Mesenchymal stem cell (in vitro differentiated cells and primary cell): ENCODE results near the gene SLC6A8.
"Not testable (repeated sequence)": the region's sequence is repeated elsewhere in the genome, so short reads cannot be mapped to it uniquely, and the experiment has no call there.

Experiments used
- DNase-seq: peaks from one replicate; pipeline ENCODE4 v3.0.0-alpha.2; 2013
- H2AFZ ChIP-seq: one replicate; pipeline ENCODE4 v1.6.1; 2013; ENCODE audit warnings: low read depth, mild to moderate bottlenecking, control low read depth, inconsistent platforms, low read length, moderate library complexity
- H2AK5ac ChIP-seq: 2 replicates; pipeline ENCODE4 v1.6.1; 2013; ENCODE audit warnings: low read length, moderate library complexity, mild to moderate bottlenecking, inconsistent platforms; ENCODE audit not compliant: severe bottlenecking
- H2BK120ac ChIP-seq: one replicate; pipeline ENCODE4 v1.6.1; 2013; ENCODE audit warnings: low read depth, mild to moderate bottlenecking, inconsistent platforms, low read length, moderate library complexity
- H2BK12ac ChIP-seq, 2 experiments: one replicate each; pipeline ENCODE4 v1.6.1; 2013; ENCODE audit warnings: inconsistent platforms in 2 of 2, low read length in 2 of 2, mild to moderate bottlenecking in 2 of 2, moderate library complexity in 2 of 2, control low read depth in 1 of 2
- H2BK15ac ChIP-seq: one replicate; pipeline ENCODE4 v1.6.1; 2013; ENCODE audit warnings: mild to moderate bottlenecking, low read depth, inconsistent platforms; ENCODE audit not compliant: poor library complexity, severe bottlenecking
- H2BK5ac ChIP-seq: 2 replicates; pipeline ENCODE4 v1.6.1; 2013; ENCODE audit warnings: low read depth, mild to moderate bottlenecking, low read length, control low read depth, inconsistent platforms; ENCODE audit not compliant: poor library complexity, severe bottlenecking
- H3K14ac ChIP-seq, 2 experiments: one replicate each; pipeline ENCODE4 v1.6.1; 2013; ENCODE audit warnings: inconsistent platforms in 2 of 2, low read length in 2 of 2, control low read depth in 1 of 2, mild to moderate bottlenecking in 1 of 2, moderate library complexity in 1 of 2
- H3K18ac ChIP-seq, 2 experiments: one replicate each; pipeline ENCODE4 v1.6.1; 2013; ENCODE audit warnings: inconsistent platforms in 2 of 2, low read length in 2 of 2, control low read depth in 1 of 2, low read depth in 1 of 2, mild to moderate bottlenecking in 1 of 2
- H3K23ac ChIP-seq, 2 experiments: one replicate each; pipeline ENCODE4 v1.6.1; 2013; ENCODE audit warnings: inconsistent platforms in 2 of 2, low read length in 2 of 2, mild to moderate bottlenecking in 2 of 2, moderate library complexity in 2 of 2, control low read depth in 1 of 2
- H3K27ac ChIP-seq: 2 replicates; pipeline ENCODE4 v1.5.1; 2013; ENCODE audit warnings: mild to moderate bottlenecking, moderate library complexity, low read length, control low read depth, inconsistent platforms; ENCODE audit not compliant: poor library complexity, severe bottlenecking
- H3K27me3 ChIP-seq, 2 experiments: 2 replicates each; pipeline versions ENCODE4 v1.6.1 to v1.7.0; 2013; ENCODE audit warnings: low read length in 2 of 2, mild to moderate bottlenecking in 2 of 2, moderate library complexity in 2 of 2, control low read depth in 1 of 2, inconsistent platforms in 1 of 2; ENCODE audit not compliant: control insufficient read depth in 1 of 2, insufficient read depth in 1 of 2
- H3K36me3 ChIP-seq, 2 experiments: 2 replicates each; pipeline versions ENCODE4 v1.6.1 to v1.7.0; 2013; ENCODE audit warnings: low read length in 2 of 2, control low read depth in 1 of 2, inconsistent platforms in 1 of 2, low read depth in 1 of 2, mild to moderate bottlenecking in 1 of 2; ENCODE audit not compliant: insufficient read depth in 2 of 2, control insufficient read depth in 1 of 2
- H3K4ac ChIP-seq, 2 experiments: one replicate each; pipeline ENCODE4 v1.6.1; 2013; ENCODE audit warnings: inconsistent platforms in 2 of 2, low read length in 2 of 2, mild to moderate bottlenecking in 2 of 2, moderate library complexity in 2 of 2, control low read depth in 1 of 2, low read depth in 1 of 2
- H3K4me1 ChIP-seq: 2 replicates; pipeline ENCODE4 v1.6.1; 2013; ENCODE audit warnings: low read depth, low read length, control low read depth; ENCODE audit not compliant: control insufficient read depth, insufficient read depth
- H3K4me2 ChIP-seq: 2 replicates; pipeline ENCODE4 v1.6.1; 2013; ENCODE audit warnings: low read length, mild to moderate bottlenecking, inconsistent platforms; ENCODE audit not compliant: poor library complexity, severe bottlenecking
- H3K4me3 ChIP-seq, 2 experiments: 2 replicates each; pipeline versions ENCODE4 v1.5.1 to v1.7.0; 2013; ENCODE audit warnings: low read length in 2 of 2, mild to moderate bottlenecking in 2 of 2, control low read depth in 1 of 2, low read depth in 1 of 2; ENCODE audit not compliant: insufficient read depth in 1 of 2
- H3K79me1 ChIP-seq: replicated peaks from 2 replicates; pipeline ENCODE4 v1.6.1; 2013; ENCODE audit warnings: mild to moderate bottlenecking, control low read depth, low read length, inconsistent platforms; ENCODE audit not compliant: poor library complexity, severe bottlenecking
- H3K9ac ChIP-seq: 2 replicates; pipeline ENCODE4 v1.7.0; 2013; ENCODE audit warnings: mild to moderate bottlenecking, low read length, moderate library complexity
- H3K9me3 ChIP-seq: 2 replicates; pipeline ENCODE4 v1.7.0; 2013; ENCODE audit warnings: mild to moderate bottlenecking, low read length; ENCODE audit not compliant: control insufficient read depth
- H4K8ac ChIP-seq: one replicate; pipeline ENCODE4 v1.6.1; 2013; ENCODE audit warnings: inconsistent platforms, mild to moderate bottlenecking, low read length, moderate library complexity
- H4K91ac ChIP-seq: one replicate; pipeline ENCODE4 v1.6.1; 2013; ENCODE audit warnings: mild to moderate bottlenecking, low read length, inconsistent platforms
- WGBS: methylation state at CpG from one replicate; pipeline ENCODE4 v1.1.7; 2013; ENCODE audit warnings: mixed read lengths; 5-methylcytosine and 5-hydroxymethylcytosine counted together

Gene SLC6A8

DNA sequence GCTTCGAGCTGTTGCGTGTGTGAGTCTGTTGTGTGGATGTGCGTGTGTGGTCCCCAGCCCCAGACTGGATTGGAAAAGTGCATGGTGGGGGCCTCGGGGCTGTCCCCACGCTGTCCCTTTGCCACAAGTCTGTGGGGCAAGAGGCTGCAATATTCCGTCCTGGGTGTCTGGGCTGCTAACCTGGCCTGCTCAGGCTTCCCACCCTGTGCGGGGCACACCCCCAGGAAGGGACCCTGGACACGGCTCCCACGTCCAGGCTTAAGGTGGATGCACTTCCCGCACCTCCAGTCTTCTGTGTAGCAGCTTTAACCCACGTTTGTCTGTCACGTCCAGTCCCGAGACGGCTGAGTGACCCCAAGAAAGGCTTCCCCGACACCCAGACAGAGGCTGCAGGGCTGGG, 8.4 kb downstream of the SLC6A8 start:
- no peak overlapping the region for H3K18ac ChIP-seq
- no peak overlapping the region for H2BK120ac ChIP-seq
- H3K4me2 ChIP-seq = no peak overlapping the region
- no peak overlapping the region for H4K91ac ChIP-seq
- H3K14ac ChIP-seq = no peak overlapping the region
- H3K27ac ChIP-seq = no peak overlapping the region
- H3K9me3 ChIP-seq = no peaks in the 10 kb centered on the region
- H3K4ac ChIP-seq = no peak overlapping the region
- no peak overlapping the region for H2BK5ac ChIP-seq
- peaks cover 7 to 77% of the 10 kb centered on the region in 2 experiments for H3K36me3 ChIP-seq
- H2BK12ac ChIP-seq = no peak overlapping the region
- WGBS = 95% methylated on average over 7 of the region's 15 CpGs
- no peak overlapping the region for H3K4me3 ChIP-seq
- H3K9ac ChIP-seq = no peak overlapping the region
- H3K4me1 ChIP-seq = peaks cover 8% of the 10 kb centered on the region
- DNase-seq = no peak
- H2BK15ac ChIP-seq = no peak overlapping the region
- H2AFZ ChIP-seq = no peak overlapping the region
- H3K23ac ChIP-seq = no peak overlapping the region
- no peak overlapping the region for H4K8ac ChIP-seq
- H3K27me3 ChIP-seq = peaks cover 0 to 3% of the 10 kb centered on the region in 2 experiments
- no peak overlapping the region for H2AK5ac ChIP-seq
- peaks cover 3% of the 10 kb centered on the region for H3K79me1 ChIP-seq

DNA sequence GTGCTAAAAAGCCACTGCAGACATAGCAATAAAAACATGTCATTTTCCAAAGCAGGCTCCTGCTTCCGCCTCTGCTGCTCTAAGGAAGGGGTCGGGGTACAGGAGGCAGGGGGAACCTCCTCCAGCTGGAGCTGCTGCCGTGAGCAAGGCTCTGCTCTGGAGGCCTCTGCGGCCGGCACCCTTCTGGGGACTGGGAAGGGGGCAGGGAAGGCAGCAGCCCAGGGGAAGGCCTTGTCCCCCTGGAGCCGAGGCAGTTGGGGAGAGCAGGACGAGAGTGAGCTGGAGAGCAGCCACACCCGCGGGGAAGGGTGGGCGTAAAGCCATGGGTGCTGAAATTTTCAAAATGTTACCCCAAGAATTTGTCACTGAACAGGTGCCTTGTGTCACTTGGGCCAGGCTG, 8.8 kb downstream of the SLC6A8 start:
- H3K18ac ChIP-seq, H2AK5ac ChIP-seq, H3K27ac ChIP-seq, H4K8ac ChIP-seq, H3K27me3 ChIP-seq, H2BK120ac ChIP-seq, H3K4me1 ChIP-seq, H3K23ac ChIP-seq, H3K9me3 ChIP-seq, H2BK12ac ChIP-seq, H2BK15ac ChIP-seq, H3K14ac ChIP-seq, H3K79me1 ChIP-seq, H3K4ac ChIP-seq, H3K4me3 ChIP-seq, H3K9ac ChIP-seq, H4K91ac ChIP-seq, DNase-seq, H3K4me2 ChIP-seq, H2BK5ac ChIP-seq, H2AFZ ChIP-seq: not testable (repeated sequence)
- 92% methylated on average over 10 of the region's 10 CpGs for WGBS
- H3K36me3 ChIP-seq = peaks cover 7 to 78% of the 10 kb centered on the region in 2 experiments

DNA sequence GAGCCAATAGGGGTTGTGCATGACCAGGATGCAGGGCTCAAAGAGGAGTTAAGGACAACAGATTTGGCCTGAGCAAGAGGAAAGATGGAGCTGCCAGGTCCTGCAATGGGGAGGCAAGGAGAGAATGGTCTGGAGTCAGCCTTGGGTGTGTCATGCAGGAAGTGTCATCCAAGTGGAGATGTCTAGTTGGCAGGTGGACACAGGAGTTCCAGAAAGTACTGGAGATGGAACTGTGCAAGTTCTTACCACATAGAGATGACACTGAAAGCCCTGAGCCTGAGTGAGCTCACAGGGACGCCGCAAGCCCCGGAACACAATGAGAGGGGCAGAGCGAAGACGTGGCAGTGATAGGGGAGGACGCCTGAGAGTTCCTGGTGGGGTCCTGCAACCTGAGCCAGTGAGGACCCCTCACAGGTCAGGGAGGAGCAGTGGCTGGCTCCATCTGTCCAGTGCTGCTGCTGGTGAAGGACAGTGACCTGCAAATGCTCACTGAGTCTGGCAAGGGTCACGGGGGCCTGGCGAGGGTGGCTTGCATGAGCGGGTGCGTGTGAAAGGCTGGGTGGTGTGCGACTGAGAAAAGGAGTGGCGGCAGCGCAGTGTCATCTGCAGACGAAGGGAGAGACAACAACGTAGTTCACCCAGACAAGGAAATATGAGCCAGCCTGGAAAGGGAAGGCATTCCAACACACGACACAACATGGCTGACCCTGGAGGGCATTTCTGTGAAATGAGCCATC, 9.4 kb downstream of the SLC6A8 start:
- 94% methylated on average over 16 of the region's 16 CpGs for WGBS
- not testable (repeated sequence) for H3K18ac ChIP-seq, H3K4me2 ChIP-seq, DNase-seq, H3K27ac ChIP-seq, H3K14ac ChIP-seq, H2BK12ac ChIP-seq, H2BK5ac ChIP-seq, H4K8ac ChIP-seq, H3K9me3 ChIP-seq, H3K79me1 ChIP-seq, H3K9ac ChIP-seq, H2BK120ac ChIP-seq, H3K4ac ChIP-seq, H2AFZ ChIP-seq, H3K27me3 ChIP-seq, H3K23ac ChIP-seq, H4K91ac ChIP-seq, H3K4me3 ChIP-seq, H3K4me1 ChIP-seq, H2AK5ac ChIP-seq, H2BK15ac ChIP-seq
- H3K36me3 ChIP-seq = peaks cover 7 to 82% of the 10 kb centered on the region in 2 experiments

DNA sequence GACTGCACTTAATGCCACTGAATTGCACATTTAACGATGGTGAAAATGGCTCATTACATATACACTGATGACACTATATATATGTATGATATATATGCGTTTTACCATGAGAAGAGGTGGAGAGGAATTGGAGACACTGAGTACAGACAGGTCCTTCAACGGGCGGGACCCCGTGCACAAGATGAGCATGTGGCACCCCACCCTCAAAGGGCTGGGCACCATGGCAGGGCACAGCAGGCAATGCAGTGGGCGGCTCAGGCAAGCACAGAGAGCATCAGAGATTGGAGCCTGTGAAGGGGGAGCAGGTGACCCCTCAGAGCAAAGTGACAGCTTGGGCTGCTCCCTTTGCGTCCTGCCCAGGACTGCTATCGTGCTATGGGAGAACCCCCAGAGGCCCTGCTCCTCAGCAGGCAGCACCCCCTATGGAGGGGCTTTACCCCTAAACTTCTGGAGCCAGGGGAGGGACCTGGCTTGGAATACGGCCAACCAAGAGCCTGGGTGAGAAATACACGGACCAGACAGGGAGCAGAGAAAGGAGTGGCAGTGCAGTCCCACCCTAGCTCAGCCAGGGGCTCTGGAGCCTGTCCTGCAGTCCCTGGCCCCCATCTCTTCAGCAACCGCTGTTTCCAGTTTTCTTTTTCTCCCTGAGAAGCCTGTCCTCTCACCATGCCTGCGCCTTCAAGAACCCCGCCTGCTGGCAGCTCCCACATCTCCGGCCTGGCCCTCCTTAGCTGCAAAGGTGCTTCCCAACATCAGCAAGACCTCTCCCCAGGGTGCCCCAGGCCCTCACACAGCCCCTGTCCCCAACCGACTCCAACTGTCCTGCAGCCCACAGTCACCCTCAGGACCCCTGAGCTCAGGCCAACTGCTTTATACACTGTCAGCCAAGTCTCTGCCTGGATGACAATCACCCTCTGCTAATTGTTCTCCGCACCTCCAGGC, 10.5 kb downstream of the SLC6A8 start:
- H3K27me3 ChIP-seq = peaks cover 0 to 3% of the 10 kb centered on the region in 2 experiments
- no peak overlapping the region for H3K9ac ChIP-seq
- H3K36me3 ChIP-seq = peaks cover 13 to 91% of the 10 kb centered on the region in 2 experiments
- no peak overlapping the region for H2BK15ac ChIP-seq
- DNase-seq = no peak
- WGBS = 95% methylated on average over 11 of the region's 16 CpGs
- H2BK5ac ChIP-seq = no peak overlapping the region
- H3K79me1 ChIP-seq = peaks cover 6% of the 10 kb centered on the region
- H2AK5ac ChIP-seq = no peak overlapping the region
- H2AFZ ChIP-seq = no peak overlapping the region
- H3K23ac ChIP-seq = no peak overlapping the region
- H3K9me3 ChIP-seq = no peaks in the 10 kb centered on the region
- H4K8ac ChIP-seq = no peak overlapping the region
- no peak overlapping the region for H3K4me3 ChIP-seq
- H2BK12ac ChIP-seq = no peak overlapping the region
- no peak overlapping the region for H3K4me2 ChIP-seq
- H4K91ac ChIP-seq = no peak overlapping the region
- peaks cover 12% of the 10 kb centered on the region for H3K4me1 ChIP-seq
- no peak overlapping the region for H3K14ac ChIP-seq
- H3K18ac ChIP-seq = no peak overlapping the region
- no peak overlapping the region for H3K4ac ChIP-seq
- no peak overlapping the region for H2BK120ac ChIP-seq
- H3K27ac ChIP-seq = no peak overlapping the region
